Neural cell (in vitro differentiated cells): Measurements from ENCODE around the gene SELENON.

Source experiments
- EP300 ChIP-seq: fragments of 450-650 bp; conservative IDR thresholded peaks from 2 replicates; pipeline ENCODE4 v1.6.1; 2014; ENCODE audit warnings: antibody characterized with exemption, mild to moderate bottlenecking, moderate library complexity; ENCODE audit not compliant: poor library complexity, severe bottlenecking
- EZH2 ChIP-seq: fragments of 200-600, 300-800 bp; shearing (Covaris generic), sonication (generic); IDR thresholded peaks from 2 replicates; pipeline ENCODE4 v1.6.1; 2014; ENCODE audit warnings: antibody characterized with exemption, low read length, borderline replicate concordance, mild to moderate bottlenecking; ENCODE audit not compliant: insufficient read depth, poor library complexity, severe bottlenecking
- MXI1 ChIP-seq: fragments of 450-650 bp; conservative IDR thresholded peaks from 2 replicates; pipeline ENCODE4 v1.6.1; 2014; ENCODE audit warnings: antibody characterized with exemption, mild to moderate bottlenecking; ENCODE audit not compliant: poor library complexity, severe bottlenecking
- POLR2AphosphoS5 ChIP-seq: IDR thresholded peaks from 2 replicates; pipeline ENCODE4 v1.6.1; 2012
- SMC3 ChIP-seq: fragments of 450-650 bp; conservative IDR thresholded peaks from 2 replicates; pipeline ENCODE4 v1.6.1; 2014; ENCODE audit warnings: antibody characterized with exemption, mild to moderate bottlenecking, moderate library complexity; ENCODE audit not compliant: poor library complexity
- TAF1 ChIP-seq: IDR thresholded peaks from 2 replicates; pipeline ENCODE4 v1.6.1; 2012; ENCODE audit warnings: low read depth
- TF ChIP-seq, protein P1 (sequence below): fragments of 450-650 bp; IDR thresholded peaks from 2 replicates; pipeline ENCODE4 v1.5.1; 2014; ENCODE audit warnings: antibody characterized with exemption, mild to moderate bottlenecking, moderate library complexity; ENCODE audit not compliant: poor library complexity, severe bottlenecking
- TF ChIP-seq, protein P2 (sequence below): IDR thresholded peaks from 2 replicates; pipeline ENCODE4 v1.6.1; 2012; ENCODE audit warnings: borderline replicate concordance

DNA sequence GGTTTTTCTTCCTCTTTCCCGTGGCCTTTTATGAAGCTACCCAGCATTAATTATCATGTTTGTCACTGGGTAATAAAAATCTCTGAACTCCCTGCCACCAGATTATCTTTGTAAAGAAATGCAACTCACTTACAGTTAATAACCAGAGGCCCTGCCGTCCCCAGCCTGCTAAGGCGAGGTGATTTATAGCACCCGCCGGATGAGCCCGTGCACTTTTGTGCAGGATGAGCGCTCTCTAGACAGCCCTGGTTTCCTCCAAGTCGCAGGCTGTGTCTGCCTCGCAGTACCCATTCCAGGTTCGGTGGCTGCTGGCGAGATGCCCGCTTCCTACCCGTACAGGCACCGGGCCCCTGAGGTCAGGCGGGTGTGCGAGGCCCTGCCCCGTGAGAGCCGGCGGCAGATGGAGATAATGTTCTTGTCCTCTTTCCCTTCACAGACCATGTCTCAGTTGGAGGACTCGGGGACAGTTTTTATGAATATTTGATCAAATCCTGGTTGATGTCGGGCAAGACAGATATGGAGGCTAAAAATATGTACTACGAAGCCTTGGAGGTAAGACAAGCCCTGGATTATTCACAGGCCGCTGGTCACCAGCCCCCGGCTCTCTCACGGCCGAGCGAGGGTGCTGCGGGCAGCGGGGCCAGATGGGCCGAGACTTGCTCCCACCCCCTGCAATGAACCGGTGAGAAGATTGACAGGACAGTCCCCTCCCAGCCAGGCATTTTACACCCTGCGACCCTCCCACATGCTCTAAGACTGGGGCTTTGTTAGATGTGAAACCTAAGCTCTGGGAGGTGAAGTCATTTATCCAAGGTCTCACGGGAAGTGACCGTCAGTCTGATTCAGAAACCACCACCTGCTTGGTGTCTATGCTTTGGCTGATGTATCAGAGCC is 28.5 kb upstream of the SELENON start:
- TF ChIP-seq, protein P1, sequence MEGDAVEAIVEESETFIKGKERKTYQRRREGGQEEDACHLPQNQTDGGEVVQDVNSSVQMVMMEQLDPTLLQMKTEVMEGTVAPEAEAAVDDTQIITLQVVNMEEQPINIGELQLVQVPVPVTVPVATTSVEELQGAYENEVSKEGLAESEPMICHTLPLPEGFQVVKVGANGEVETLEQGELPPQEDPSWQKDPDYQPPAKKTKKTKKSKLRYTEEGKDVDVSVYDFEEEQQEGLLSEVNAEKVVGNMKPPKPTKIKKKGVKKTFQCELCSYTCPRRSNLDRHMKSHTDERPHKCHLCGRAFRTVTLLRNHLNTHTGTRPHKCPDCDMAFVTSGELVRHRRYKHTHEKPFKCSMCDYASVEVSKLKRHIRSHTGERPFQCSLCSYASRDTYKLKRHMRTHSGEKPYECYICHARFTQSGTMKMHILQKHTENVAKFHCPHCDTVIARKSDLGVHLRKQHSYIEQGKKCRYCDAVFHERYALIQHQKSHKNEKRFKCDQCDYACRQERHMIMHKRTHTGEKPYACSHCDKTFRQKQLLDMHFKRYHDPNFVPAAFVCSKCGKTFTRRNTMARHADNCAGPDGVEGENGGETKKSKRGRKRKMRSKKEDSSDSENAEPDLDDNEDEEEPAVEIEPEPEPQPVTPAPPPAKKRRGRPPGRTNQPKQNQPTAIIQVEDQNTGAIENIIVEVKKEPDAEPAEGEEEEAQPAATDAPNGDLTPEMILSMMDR = no peak
- TF ChIP-seq EZH2 (no peak), SMC3 (no peak), TAF1 (no peak), EP300 (no peak), MXI1 (no peak), POLR2AphosphoS5 (no peak)
- TF ChIP-seq, protein P2, sequence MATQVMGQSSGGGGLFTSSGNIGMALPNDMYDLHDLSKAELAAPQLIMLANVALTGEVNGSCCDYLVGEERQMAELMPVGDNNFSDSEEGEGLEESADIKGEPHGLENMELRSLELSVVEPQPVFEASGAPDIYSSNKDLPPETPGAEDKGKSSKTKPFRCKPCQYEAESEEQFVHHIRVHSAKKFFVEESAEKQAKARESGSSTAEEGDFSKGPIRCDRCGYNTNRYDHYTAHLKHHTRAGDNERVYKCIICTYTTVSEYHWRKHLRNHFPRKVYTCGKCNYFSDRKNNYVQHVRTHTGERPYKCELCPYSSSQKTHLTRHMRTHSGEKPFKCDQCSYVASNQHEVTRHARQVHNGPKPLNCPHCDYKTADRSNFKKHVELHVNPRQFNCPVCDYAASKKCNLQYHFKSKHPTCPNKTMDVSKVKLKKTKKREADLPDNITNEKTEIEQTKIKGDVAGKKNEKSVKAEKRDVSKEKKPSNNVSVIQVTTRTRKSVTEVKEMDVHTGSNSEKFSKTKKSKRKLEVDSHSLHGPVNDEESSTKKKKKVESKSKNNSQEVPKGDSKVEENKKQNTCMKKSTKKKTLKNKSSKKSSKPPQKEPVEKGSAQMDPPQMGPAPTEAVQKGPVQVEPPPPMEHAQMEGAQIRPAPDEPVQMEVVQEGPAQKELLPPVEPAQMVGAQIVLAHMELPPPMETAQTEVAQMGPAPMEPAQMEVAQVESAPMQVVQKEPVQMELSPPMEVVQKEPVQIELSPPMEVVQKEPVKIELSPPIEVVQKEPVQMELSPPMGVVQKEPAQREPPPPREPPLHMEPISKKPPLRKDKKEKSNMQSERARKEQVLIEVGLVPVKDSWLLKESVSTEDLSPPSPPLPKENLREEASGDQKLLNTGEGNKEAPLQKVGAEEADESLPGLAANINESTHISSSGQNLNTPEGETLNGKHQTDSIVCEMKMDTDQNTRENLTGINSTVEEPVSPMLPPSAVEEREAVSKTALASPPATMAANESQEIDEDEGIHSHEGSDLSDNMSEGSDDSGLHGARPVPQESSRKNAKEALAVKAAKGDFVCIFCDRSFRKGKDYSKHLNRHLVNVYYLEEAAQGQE = no peak
